Tibial artery (tissue), 4 donors: ENCODE data around the gene CWC27.
"Not testable (repeated sequence)": the region's sequence is repeated elsewhere in the genome, so short reads cannot be mapped to it uniquely, and the experiment has no call there.

Experiments used
- DNase-seq, 2 donors: peaks; one replicate each; pipeline ENCODE4 v3.0.0-alpha.2; 2019
- H3K27ac ChIP-seq, 2 donors: fragments of 200-600 bp; sonication (generic) in 1 of 2; 1 replicate in 1 of 2; 2 replicates in 1 of 2; pipeline ENCODE4 v1.5.1; 2018 to 2019; ENCODE audit warnings: mild to moderate bottlenecking in 1 of 2
- H3K27me3 ChIP-seq, 2 donors: fragments of 200-600 bp; sonication (generic) in 1 of 2; one replicate each; pipeline versions ENCODE4 v1.5.1 to v1.6.0; 2016 to 2019
- H3K36me3 ChIP-seq, 3 donors: fragments of 200-600 bp; sonication (generic) in 2 of 3; one replicate each; pipeline ENCODE4 v1.5.1; 2016 to 2019; ENCODE audit warnings: mild to moderate bottlenecking in 2 of 3
- H3K4me1 ChIP-seq, 4 donors: fragments of 200-600 bp; sonication (generic) in 2 of 4; 1 replicate in 3 of 4; 2 replicates in 1 of 4; pipeline ENCODE4 v1.5.1; 2016 to 2019
- H3K4me3 ChIP-seq, 2 donors: fragments of 200-600 bp; sonication (generic) in 1 of 2; 1 replicate in 1 of 2; 2 replicates in 1 of 2; pipeline ENCODE4 v1.5.1; 2018 to 2019; ENCODE audit warnings: mild to moderate bottlenecking in 2 of 2
- H3K9me3 ChIP-seq, 3 donors: fragments of 200-600 bp; sonication (generic) in 1 of 3; one replicate each; pipeline ENCODE4 v1.5.1; 2016 to 2019
- CTCF ChIP-seq, 2 experiments: fragments of 200-600 bp in 1 of 2; fragments of 450-650 bp in 1 of 2; IDR thresholded peaks; one replicate each; pipeline ENCODE4 v1.5.1; 2017 to 2019; ENCODE audit warnings: antibody characterized with exemption in 2 of 2, mild to moderate bottlenecking in 1 of 2, moderate library complexity in 1 of 2
- intact Hi-C: fragments of 100-400 bp; cut with DNase I; formaldehyde crosslinking; loops from one replicate; pipeline ENCODE4 v1.15.0; 2023; ENCODE audit warnings: low total_unique reads

CWC27 gene

GRCh38 chr5:64827703-64828102, 59.0 kb downstream of the CWC27 start:
- no peak overlapping the region for H3K4me3 ChIP-seq
- peaks cover 0 to 7% (median 0%) of the 10 kb centered on the region in 3 donors for H3K36me3 ChIP-seq
- no peak overlapping the region for H3K27ac ChIP-seq
- no peak for TF ChIP-seq CTCF (IDR thresholded peaks at IDR 0.05)
- H3K27me3 ChIP-seq: no peaks in the 10 kb centered on the region
- no peaks in the 10 kb centered on the region for H3K4me1 ChIP-seq
- no peak for DNase-seq
- intact Hi-C loops: loop anchor here (5.0 kb wide), 1 partner anchor 980 kb away; no protein-coding TSS in a partner anchor
- H3K9me3 ChIP-seq: no peaks in the 10 kb centered on the region

GRCh38 chr5:64830650-64831049, 61.9 kb downstream of the CWC27 start:
- H3K4me1 ChIP-seq, H3K27me3 ChIP-seq, H3K36me3 ChIP-seq, DNase-seq, intact Hi-C loops, H3K27ac ChIP-seq, H3K9me3 ChIP-seq, H3K4me3 ChIP-seq: not testable (repeated sequence)

- Histone ChIP-seq H3K4me3 (no peak overlapping the region), H3K4me1 (peaks cover 0 to 14% (median 3%) of the 10 kb centered on the region in 4 donors), H3K36me3 (peaks cover 0 to 7% (median 0%) of the 10 kb centered on the region in 3 donors), H3K27me3 (no peaks in the 10 kb centered on the region), H3K27ac (no peak overlapping the region), H3K9me3 (no peaks in the 10 kb centered on the region)
- no peak for DNase-seq
- intact Hi-C loops: no loop called here
- no peak for TF ChIP-seq CTCF (IDR thresholded peaks at IDR 0.05)
These were observed 63.3 kb downstream of the CWC27 start for GRCh38 chr5:64831996-64832395.

- no peak overlapping the region for H3K27ac ChIP-seq
- no peaks in the 10 kb centered on the region for H3K36me3 ChIP-seq
These were observed 65.3 kb downstream of the CWC27 start for GRCh38 chr5:64834037-64834436.

GRCh38 chr5:64834611-64835010, 65.9 kb downstream of the CWC27 start:
- H3K27ac ChIP-seq: no peak overlapping the region
- DNase-seq: no peak

More at GRCh38 chr5:64834037-64834436, 65.3 kb downstream of the CWC27 start:
- Histone ChIP-seq H3K4me1 (peaks cover 0 to 14% (median 3%) of the 10 kb centered on the region in 4 donors), H3K9me3 (no peaks in the 10 kb centered on the region), H3K4me3 (no peak overlapping the region), H3K27me3 (no peaks in the 10 kb centered on the region)
- DNase-seq: no peak
- intact Hi-C loops: no loop called here
- TF ChIP-seq CTCF (IDR thresholded peaks at IDR 0.05): no peak

GRCh38 chr5:64835266-64835665, 66.5 kb downstream of the CWC27 start:
- Histone ChIP-seq H3K36me3 (no peaks in the 10 kb centered on the region), H3K27ac (no peak overlapping the region), H3K4me1 (peaks cover 0 to 18% (median 3%) of the 10 kb centered on the region in 4 donors), H3K27me3 (no peaks in the 10 kb centered on the region), H3K4me3 (no peak overlapping the region), H3K9me3 (no peaks in the 10 kb centered on the region)
- no peak for DNase-seq
- intact Hi-C loops: no loop called here
- TF ChIP-seq CTCF (IDR thresholded peaks at IDR 0.05): no peak

More at GRCh38 chr5:64834611-64835010, 65.9 kb downstream of the CWC27 start:
- no peaks in the 10 kb centered on the region for H3K27me3 ChIP-seq
- H3K4me3 ChIP-seq: no peak overlapping the region
- no peak for TF ChIP-seq CTCF (IDR thresholded peaks at IDR 0.05)
- intact Hi-C loops: no loop called here
- no peaks in the 10 kb centered on the region for H3K36me3 ChIP-seq
- no peaks in the 10 kb centered on the region for H3K9me3 ChIP-seq
- H3K4me1 ChIP-seq: peaks cover 0 to 14% (median 3%) of the 10 kb centered on the region in 4 donors
